Measurements from ENCODE around the gene GUK1. TPM values are rescaled to one million over a fixed set of nuclear protein-coding genes. Genes with fewer than 3 reads are reported as not detected.

Gene GUK1
- total and polyA plus RNA-seq, 2 of the 8 experiments (the other 6 are each of a cell fraction or from before 2014, with no cell fraction given): 68.5 to 183 TPM

DNA sequence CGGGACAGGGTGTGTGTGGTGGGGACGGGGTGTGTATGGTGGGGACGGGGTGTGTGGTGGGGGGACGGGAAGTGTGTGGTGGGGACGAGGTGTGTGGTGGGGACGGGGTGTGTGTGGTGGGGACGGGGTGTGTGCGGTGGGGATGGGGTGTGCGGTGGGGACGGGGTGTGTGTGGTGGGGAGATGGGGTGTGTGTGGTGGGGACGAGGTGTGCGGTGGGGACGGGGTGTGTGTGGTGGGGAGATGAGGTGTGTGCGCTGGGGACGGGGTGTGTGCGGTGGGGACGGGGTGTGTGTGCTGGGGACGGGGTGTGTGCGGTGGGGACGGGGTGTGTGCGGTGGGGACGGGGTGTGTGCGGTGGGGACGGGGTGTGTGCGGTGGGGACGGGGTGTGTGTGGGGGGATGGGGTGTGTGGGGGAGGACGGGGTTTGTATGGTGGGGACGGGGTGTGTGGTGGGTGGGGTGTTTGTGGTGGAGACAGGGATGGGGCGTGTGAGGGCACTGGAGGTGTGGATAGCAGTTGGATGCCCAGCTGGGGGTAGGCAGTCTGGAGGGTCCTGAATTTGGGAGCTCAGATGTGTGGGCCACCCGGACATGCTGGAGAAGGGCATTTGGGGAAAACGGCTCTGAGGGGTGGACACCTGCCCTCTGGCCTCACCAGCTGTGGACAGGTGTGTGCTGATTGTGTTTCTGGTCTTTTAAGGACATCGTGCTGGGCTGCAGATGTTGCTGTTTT, 42.4 kb downstream of the GUK1 start:
- no peaks in the 10 kb centered on the region for H3K79me2 ChIP-seq (ENCODE audit: control insufficient read depth in 1 of 2, insufficient read depth in 2 of 2, low read length in 2 of 2)
- H2BK12ac ChIP-seq (ENCODE audit: low read depth, low read length): no peak overlapping the region
- H4K5ac ChIP-seq (ENCODE audit: insufficient read length, low read depth, low read length): no peak overlapping the region
- H3K18ac ChIP-seq (ENCODE audit: extremely low read depth, low read length): no peak overlapping the region
- no peak overlapping the region for H4K8ac ChIP-seq (ENCODE audit: extremely low read depth, insufficient read depth, low read length)
- H2AFZ ChIP-seq (ENCODE audit: low read length): no peak overlapping the region
- WGBS, 2 experiments (ENCODE audit: extremely low coverage in 1 of 2, insufficient coverage in 1 of 2, insufficient read length in 1 of 2, insufficient replicate concordance in 2 of 2, low coverage in 1 of 2, low lambda C conversion rate in 2 of 2, missing lambda C conversion rate in 1 of 2): 98 to 100% methylated on average over 4 to 5 of the region's 32 CpGs
- H3K4me3 ChIP-seq (ENCODE audit: extremely low read depth in 1 of 4, insufficient read depth in 2 of 4, low read depth in 3 of 4, low read length in 4 of 4): no peak overlapping the region
- H4K20me1 ChIP-seq (replicated peaks in 1 of 2; ENCODE audit: control insufficient read depth in 1 of 2, insufficient read depth in 2 of 2, low read length in 2 of 2): peaks cover 0 to 1% of the 10 kb centered on the region in 2 experiments
- H3K27ac ChIP-seq (ENCODE audit: low read depth, low read length): no peak overlapping the region
- H3K79me1 ChIP-seq (ENCODE audit: low read depth, low read length): no peaks in the 10 kb centered on the region; the same call in 1 of the 2 replicates
- H3K23ac ChIP-seq (ENCODE audit: insufficient read length): no peak overlapping the region
- no peaks in the 10 kb centered on the region for H3K4me1 ChIP-seq (replicated peaks in 1 of 4; ENCODE audit: control insufficient read depth in 3 of 4, insufficient read depth in 4 of 4, low read length in 3 of 4)
- H2BK20ac ChIP-seq (ENCODE audit: low read length): no peak overlapping the region
- no peak overlapping the region for H3K4ac ChIP-seq (replicated peaks; ENCODE audit: insufficient read length, low read depth, low read length)
- H3K9me3 ChIP-seq (ENCODE audit: insufficient read depth in 2 of 2, low read depth in 1 of 2, low read length in 1 of 2): no peaks in the 10 kb centered on the region
- FAIRE-seq (no peak), DNase-seq (ENCODE audit: low read depth in 1 of 2, low spot score in 2 of 2) (no peak)
- no peaks in the 10 kb centered on the region; a peak in 1 of 7 replicates for H3K27me3 ChIP-seq (replicated peaks in 1 of 4; ENCODE audit: control insufficient read depth in 3 of 4, extremely low read depth in 1 of 4, insufficient read depth in 3 of 4, low read length in 3 of 4)
- H2AK5ac ChIP-seq (ENCODE audit: low read depth, low read length): no peak overlapping the region
- H2BK5ac ChIP-seq (ENCODE audit: low read depth, low read length): no peak overlapping the region
- no peak overlapping the region for H3K56ac ChIP-seq (replicated peaks; ENCODE audit: insufficient read length, low read depth, low read length)
- POLR2A ChIA-PET (ENCODE audit: partially characterized antibody): interaction anchor here (1.2 to 1.7 kb wide), 2 partner anchors 8 to 18 kb away, joined by 3 to 6 read pairs; partner anchors contain the start of gene IBA57
- no peak overlapping the region for H3K4me2 ChIP-seq (ENCODE audit: insufficient read depth in 1 of 2, low read depth in 2 of 2, low read length in 2 of 2)
- TF ChIP-seq CREB1 (IDR thresholded peaks at IDR 0.05) (no peak), SIRT6 (IDR thresholded peaks at IDR 0.05; ENCODE audit: low read length) (no peak), POLR2A (IDR thresholded peaks at IDR 0.05; ENCODE audit: control extremely low read depth in 1 of 2, low read depth in 2 of 2, low read length in 2 of 2) (no peak), CHD1 (IDR thresholded peaks at IDR 0.05; ENCODE audit: low read depth, low read length) (no peak), ZNF274 (IDR thresholded peaks at IDR 0.05; ENCODE audit: borderline replicate concordance, extremely low read depth, low read length) (no peak), KDM1A (IDR thresholded peaks at IDR 0.05; ENCODE audit: borderline replicate concordance, low read length) (no peak), SP2 (IDR thresholded peaks at IDR 0.05; ENCODE audit: low read length) (no peak), RFX5 (IDR thresholded peaks at IDR 0.05; ENCODE audit: borderline replicate concordance, low read depth, low read length) (no peak), NANOG (IDR thresholded peaks at IDR 0.05; ENCODE audit: insufficient read depth, low read depth, low read length, poor library complexity, severe bottlenecking) (no peak), FOSL1 (IDR thresholded peaks at IDR 0.05; ENCODE audit: insufficient read depth, low read depth, low read length) (no peak)
- H3K14ac ChIP-seq (ENCODE audit: insufficient read length): no peak overlapping the region
- no peaks in the 10 kb centered on the region for H3K23me2 ChIP-seq (ENCODE audit: low read depth, low read length)
- H3K9ac ChIP-seq (replicated peaks in 1 of 4; ENCODE audit: extremely low read depth in 1 of 4, low read depth in 3 of 4, low read length in 3 of 4): no peak overlapping the region
- no peaks in the 10 kb centered on the region for H3K36me3 ChIP-seq (ENCODE audit: control insufficient read depth in 2 of 4, insufficient read depth in 4 of 4, low read length in 3 of 4)
- CTCF ChIA-PET (ENCODE audit: partially characterized antibody): interaction anchor here (1.1 to 1.8 kb wide), 3 partner anchors 22 to 183 kb away, joined by 3 to 6 read pairs (median 3); no protein-coding TSS in a partner anchor
- no peak overlapping the region for H2BK15ac ChIP-seq (ENCODE audit: low read length)
- no peak overlapping the region for H4K91ac ChIP-seq (replicated peaks; ENCODE audit: insufficient read length, low read length)
- no peak overlapping the region for H2BK120ac ChIP-seq (replicated peaks; ENCODE audit: low read depth, low read length)
